A673 (cell line): ENCODE results near the gene CDC42BPA. TPM values are rescaled to one million over a fixed set of nuclear protein-coding genes. Genes with fewer than 3 reads are reported as not detected.

Experiments used
- BruUV-seq: library from RNA; stranded (reverse); fragments of 400-500 nt; replicated peaks from 2 replicates; lab custom pipeline; 2021; lab: Mats Ljungman, UMichigan
- CTCF ChIA-PET: fragments of 300-600 bp; sonication (Branson Sonifier 250); formaldehyde crosslinking; loops from one replicate; lab custom pipeline; 2022; ENCODE audit warnings: antibody characterized with exemption; lab: Charles Lee
- POLR2A ChIA-PET: fragments of 300-600 bp; sonication (Branson Sonifier 250); formaldehyde crosslinking; loops from one replicate; lab custom pipeline; 2022; ENCODE audit warnings: antibody characterized with exemption; ENCODE audit not compliant: low non-redundant PET; lab: Charles Lee
- DNase-seq: peaks from one replicate; pipeline ENCODE4 v3.0.0-alpha.2; 2015; ENCODE audit warnings: low spot score
- H3K27ac ChIP-seq: fragments of 200-600 bp; sonication (generic); 2 replicates; pipeline ENCODE4 v1.5.1; 2016; ENCODE audit warnings: mixed run types, low read depth, mild to moderate bottlenecking, mixed read lengths, antibody characterized with exemption, low read length; ENCODE audit not compliant: poor library complexity, severe bottlenecking
- H3K27me3 ChIP-seq: fragments of 200-600 bp; sonication (generic); replicated peaks from 2 replicates; pipeline ENCODE4 v1.6.1; 2017; ENCODE audit warnings: mixed run types, low read depth, mild to moderate bottlenecking, mixed read lengths, antibody characterized with exemption, low read length; ENCODE audit not compliant: insufficient read depth, poor library complexity
- H3K36me3 ChIP-seq: fragments of 200-600 bp; sonication (generic); 2 replicates; pipeline ENCODE4 v1.6.1; 2016; ENCODE audit warnings: mixed run types, mild to moderate bottlenecking, mixed read lengths, antibody characterized with exemption, low read length; ENCODE audit not compliant: insufficient read depth, poor library complexity, severe bottlenecking
- H3K4me1 ChIP-seq: fragments of 200-600 bp; sonication (generic); 2 replicates; pipeline ENCODE4 v1.6.1; 2017; ENCODE audit warnings: mixed run types, mild to moderate bottlenecking, mixed read lengths, antibody characterized with exemption, low read length; ENCODE audit not compliant: insufficient read depth, poor library complexity, severe bottlenecking
- H3K4me3 ChIP-seq: fragments of 200-600 bp; sonication (generic); 2 replicates; pipeline ENCODE4 v1.5.1; 2016; ENCODE audit warnings: low read depth, mixed run types, mild to moderate bottlenecking, mixed read lengths, low read length; ENCODE audit not compliant: poor library complexity, severe bottlenecking
- H3K9me3 ChIP-seq: fragments of 200-600 bp; sonication (generic); 2 replicates; pipeline ENCODE4 v1.6.1; 2016; ENCODE audit warnings: mixed run types, low read depth, mild to moderate bottlenecking, mixed read lengths, antibody characterized with exemption, low read length; ENCODE audit not compliant: poor library complexity, severe bottlenecking
- CTCF ChIP-seq: fragments of 300-800, 200-600 bp; sonication (generic); conservative IDR thresholded peaks from 2 replicates; pipeline ENCODE4 v1.5.1; 2017; ENCODE audit warnings: low read depth, mild to moderate bottlenecking, antibody characterized with exemption, low read length, moderate library complexity, mixed read lengths
- EZH2 ChIP-seq: fragments of 200-600 bp; sonication (generic); IDR thresholded peaks from 2 replicates; pipeline ENCODE4 v1.6.1; 2017; ENCODE audit warnings: borderline replicate concordance, low read depth, mild to moderate bottlenecking, mixed read lengths, antibody characterized with exemption, low read length; ENCODE audit not compliant: poor library complexity, severe bottlenecking
- intact Hi-C: fragments of 100-400 bp; cut with micrococcal nuclease; formaldehyde crosslinking; loops from one replicate; pipeline ENCODE4 v1.10.0; 2022; ENCODE audit not compliant: unreplicated experiment
- total RNA-seq: library from RNA; stranded (reverse); gene quantifications from 2 replicates; pipeline ENCODE4 v1.2.3, GENCODE V29; 2021

The CDC42BPA gene
- total RNA-seq, 1 experiment from 2014 or later, result 21.7 TPM

DNA sequence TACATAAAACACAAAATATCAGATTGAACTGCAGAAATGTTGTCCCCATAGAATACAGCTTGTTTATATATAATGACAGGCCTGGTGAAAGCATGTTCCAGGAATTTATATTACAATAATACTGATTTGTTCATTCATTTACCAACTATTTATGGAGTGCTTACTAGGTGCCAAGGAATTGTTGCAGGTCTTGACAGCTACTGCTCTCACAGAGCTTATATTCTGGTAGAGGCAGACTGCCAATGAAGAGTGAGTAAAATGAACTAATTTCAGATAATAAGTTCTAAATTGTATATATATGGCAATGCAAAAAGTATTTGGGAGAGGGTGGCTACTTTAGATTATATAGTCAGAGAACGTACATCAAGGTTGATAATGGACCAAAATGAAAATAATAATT is 226.2 kb downstream of the CDC42BPA start:
- Histone ChIP-seq H3K4me1 (no peaks in the 10 kb centered on the region), H3K36me3 (no peaks in the 10 kb centered on the region), H3K9me3 (no peaks in the 10 kb centered on the region), H3K4me3 (no peak overlapping the region), H3K27ac (no peak overlapping the region), H3K27me3 (no peaks in the 10 kb centered on the region)
- BruUV-seq, result no TSS peak
- DNase-seq, result no peak
- intact Hi-C loops, result no loop called here
- TF ChIP-seq CTCF (no peak), EZH2 (no peak)
- ChIA-PET POLR2A (no interaction called here), CTCF (no interaction called here)

- no peak for TF ChIP-seq CTCF
- TF ChIP-seq EZH2, result no peak
- no peaks in the 10 kb centered on the region for H3K27me3 ChIP-seq
- H3K27ac ChIP-seq, result no peak overlapping the region
- POLR2A ChIA-PET, result no interaction called here
- no peaks in the 10 kb centered on the region for H3K36me3 ChIP-seq
- H3K9me3 ChIP-seq, result peaks cover 5% of the 10 kb centered on the region
- H3K4me3 ChIP-seq, result no peak overlapping the region
- intact Hi-C loops, result no loop called here
- DNase-seq, result no peak
- CTCF ChIA-PET, result no interaction called here
- H3K4me1 ChIP-seq, result no peaks in the 10 kb centered on the region
- BruUV-seq, result no TSS peak
Observed at GRCh38 chr1:227086636-227087035, 231.7 kb downstream of the CDC42BPA start.

DNA sequence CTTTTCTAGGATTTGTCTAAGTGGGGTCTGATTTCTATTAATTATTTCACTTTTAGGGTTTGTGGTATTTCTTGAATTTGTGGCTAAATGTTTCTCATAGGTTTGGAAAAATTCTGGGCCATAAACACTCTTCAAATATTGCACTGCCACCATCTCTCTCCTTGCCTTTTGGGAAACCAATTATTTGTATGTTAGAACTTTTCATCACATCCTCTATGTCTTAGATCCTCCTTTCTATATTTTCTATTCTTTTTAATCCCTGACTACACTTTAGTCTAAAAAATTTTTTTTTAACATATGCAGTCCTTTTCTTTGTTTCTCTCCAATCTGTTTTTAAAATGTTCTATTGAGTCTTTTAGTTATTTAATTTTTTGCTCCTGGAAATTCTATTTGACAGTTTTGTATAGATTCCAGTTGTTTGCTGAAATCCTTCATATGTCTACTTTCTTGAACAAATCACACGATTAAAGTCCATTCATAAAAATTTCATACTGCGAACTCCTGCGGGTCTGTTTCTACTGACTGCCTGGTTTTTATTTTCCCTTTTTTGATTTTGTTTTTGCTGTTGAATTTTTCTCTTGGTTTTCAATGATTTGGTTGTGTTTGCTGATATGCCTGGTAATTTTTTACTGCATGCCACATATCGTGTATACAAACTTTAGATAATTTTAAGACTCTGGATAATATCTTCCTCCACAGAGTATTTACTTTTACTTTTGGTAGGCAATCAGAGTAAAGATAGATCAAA is 235.1 kb downstream of the CDC42BPA start:
- no TSS peak for BruUV-seq
- no peak overlapping the region for H3K4me3 ChIP-seq
- TF ChIP-seq EZH2, result no peak
- TF ChIP-seq CTCF, result no peak
- DNase-seq, result no peak
- no peaks in the 10 kb centered on the region for H3K36me3 ChIP-seq
- CTCF ChIA-PET, result no interaction called here
- no peaks in the 10 kb centered on the region for H3K4me1 ChIP-seq
- intact Hi-C loops, result no loop called here
- POLR2A ChIA-PET, result no interaction called here
- no peaks in the 10 kb centered on the region for H3K27me3 ChIP-seq
- peaks cover 5% of the 10 kb centered on the region for H3K9me3 ChIP-seq
- no peak overlapping the region for H3K27ac ChIP-seq
